RCC 7860 (cell line): ENCODE results near the gene ANKRD24.
"Not testable (repeated sequence)": the region's sequence is repeated elsewhere in the genome, so short reads cannot be mapped to it uniquely, and the experiment has no call there.

ENCODE experiments used
- DNase-seq: peaks from one replicate; pipeline ENCODE4 v3.0.0-alpha.2; 2015; ENCODE audit warnings: low spot score
- FAIRE-seq: peaks from 2 replicates; lab custom pipeline; 2012; peaks lifted over from hg19 to GRCh38; lab: Jason Lieb, UNC

The ANKRD24 gene

GRCh38 chr19:4229179-4229931, 46.9 kb downstream of the ANKRD24 start, which contains the start of gene EBI3:
TSS of gene EBI3 (plus strand) at chr19:4229523. CDS start at chr19:4229551, 28 bp downstream.
- FAIRE-seq (no peak), DNase-seq (peak; percentile 54)

GRCh38 chr19:4230237-4230636, 47.7 kb downstream of the ANKRD24 start:
- DNase-seq, FAIRE-seq: not testable (repeated sequence)

- FAIRE-seq: not testable (repeated sequence)
Measured at GRCh38 chr19:4231521-4231920, 49.0 kb downstream of the ANKRD24 start.

GRCh38 chr19:4232139-4232538, 49.6 kb downstream of the ANKRD24 start:
- not testable (repeated sequence) for FAIRE-seq, DNase-seq

More at GRCh38 chr19:4231521-4231920, 49.0 kb downstream of the ANKRD24 start:
- not testable (repeated sequence) for DNase-seq

GRCh38 chr19:4232614-4233281, 50.3 kb downstream of the ANKRD24 start:
- no peak for DNase-seq
- FAIRE-seq: no peak

- DNase-seq: peak; percentile 6
- no peak for FAIRE-seq
Measured at GRCh38 chr19:4233282-4233853, 50.9 kb downstream of the ANKRD24 start.

GRCh38 chr19:4234142-4234861, 51.8 kb downstream of the ANKRD24 start:
- DNase-seq (no peak), FAIRE-seq (no peak)

- no peak for DNase-seq
Measured at GRCh38 chr19:4234862-4235201, 52.3 kb downstream of the ANKRD24 start.

GRCh38 chr19:4237510-4237909, 55.0 kb downstream of the ANKRD24 start:
- DNase-seq, FAIRE-seq: not testable (repeated sequence)

More at GRCh38 chr19:4234862-4235201, 52.3 kb downstream of the ANKRD24 start:
- FAIRE-seq: no peak

GRCh38 chr19:4238831-4239230, 56.3 kb downstream of the ANKRD24 start:
- FAIRE-seq (no peak), DNase-seq (no peak)

GRCh38 chr19:4241824-4242430, 59.4 kb downstream of the ANKRD24 start:
- no peak for DNase-seq
- FAIRE-seq: no peak

GRCh38 chr19:4245938-4246337, 63.4 kb downstream of the ANKRD24 start:
- DNase-seq, FAIRE-seq: not testable (repeated sequence)

GRCh38 chr19:4246767-4247593, 64.5 kb downstream of the ANKRD24 start, which contains the start of gene YJU2:
TSS of gene YJU2 (plus strand) at chr19:4247080. CDS start at chr19:4247147, 67 bp downstream.
- DNase-seq (peak; percentile 98), FAIRE-seq (peak; percentile 85)

- FAIRE-seq: no peak
- no peak for DNase-seq
Measured at GRCh38 chr19:4256563-4256962, 74.1 kb downstream of the ANKRD24 start.

GRCh38 chr19:4257025-4257424, 74.5 kb downstream of the ANKRD24 start:
- FAIRE-seq (no peak), DNase-seq (no peak)

- FAIRE-seq: no peak
- DNase-seq: no peak
Measured at GRCh38 chr19:4258181-4258580, 75.7 kb downstream of the ANKRD24 start.

GRCh38 chr19:4260613-4261191, 78.2 kb downstream of the ANKRD24 start:
- DNase-seq: no peak
- FAIRE-seq: no peak

GRCh38 chr19:4264812-4265211, 82.3 kb downstream of the ANKRD24 start:
- FAIRE-seq (no peak), DNase-seq (no peak)
